C4-2B (cell line): ENCODE results near the gene ACOT7.

Experiments
- CTCF ChIP-seq: fragments of 450-650 bp; conservative IDR thresholded peaks from 2 replicates; pipeline ENCODE4 v1.5.1; 2017; ENCODE audit warnings: mild to moderate bottlenecking
- ZFX ChIP-seq: fragments of 450-650 bp; IDR thresholded peaks from 2 replicates; pipeline ENCODE4 v1.6.1; 2017

- TF ChIP-seq CTCF (no peak), ZFX (no peak)
Observed at GRCh38 chr1:6243993-6244392, 149.6 kb downstream of the ACOT7 start, which contains the start of gene HES3.
